LHCN-M2 (cell line): ENCODE data around the gene OR6C3. TPM values are rescaled to one million over a fixed set of nuclear protein-coding genes. Genes with fewer than 3 reads are reported as not detected.
"Not testable (repeated sequence)": the region's sequence is repeated elsewhere in the genome, so short reads cannot be mapped to it uniquely, and the experiment has no call there.

Source experiments
- DNase-seq: peaks from one replicate; pipeline ENCODE4 v3.0.0-alpha.2; 2012; ENCODE audit warnings: low read depth
- polyA plus RNA-seq: library from polyadenylated mRNA; unstranded; fragments of >200 nt; gene quantifications from one replicate; pipeline ENCODE4 v1.2.1, GENCODE V29; 2012; ENCODE audit warnings: missing spikeins
- total RNA-seq: library from RNA; depleted of rRNA; stranded (reverse); fragments of >200 nt; gene quantifications from 2 replicates; pipeline ENCODE4 v1.2.3, GENCODE V29; 2014; rRNA removed

OR6C3 gene
- not detected in 2 replicates for total RNA-seq
- not detected for polyA plus RNA-seq

DNA sequence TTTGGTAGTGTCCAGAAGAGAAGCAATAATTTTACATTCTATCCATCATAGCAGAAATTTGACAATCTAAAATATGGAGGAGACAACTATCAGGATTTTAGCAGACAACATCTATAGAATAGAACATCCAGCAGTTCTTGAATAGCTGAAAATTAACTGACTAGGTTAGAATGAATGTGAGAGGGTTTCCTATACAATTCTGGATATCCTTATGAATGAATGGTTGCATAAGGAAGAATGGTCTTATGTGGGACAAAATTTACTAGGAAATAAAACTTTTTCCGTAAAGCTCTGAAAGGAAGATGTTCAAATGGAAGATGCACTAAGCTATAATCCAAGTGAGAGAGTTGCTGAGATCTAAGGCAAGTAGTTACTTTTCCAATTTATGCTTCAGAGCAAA lies at the start of gene OR6C3:
Gene OR6C3 (plus strand): TSS at position 301 of the 400 bp plus-strand sequence. CDS start 955 bp downstream, outside the sequence.
- no peak for DNase-seq

- no peak for DNase-seq
Observed at GRCh38 chr12:55280991-55281390, 49.6 kb upstream of the OR6C3 start.

DNA sequence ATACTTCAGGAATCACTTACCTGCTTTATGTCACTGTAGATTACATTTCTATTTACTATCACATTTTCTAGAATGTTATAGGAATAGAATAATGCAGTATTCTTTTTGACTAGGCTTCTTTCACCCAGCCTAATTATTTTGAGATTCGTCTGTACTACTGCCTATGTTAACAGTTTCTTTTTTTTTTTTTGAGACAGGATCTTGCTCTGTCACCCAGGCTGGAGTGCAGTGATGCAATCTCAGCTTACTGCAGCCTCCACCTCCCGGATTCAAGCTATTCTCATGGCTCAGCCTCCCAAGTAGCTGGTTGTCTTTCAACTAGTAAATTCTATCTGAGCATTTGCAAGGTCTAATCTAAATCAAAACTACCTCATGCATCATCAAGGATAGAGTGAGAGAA lies 40.5 kb upstream of the OR6C3 start:
- DNase-seq: no peak

DNA sequence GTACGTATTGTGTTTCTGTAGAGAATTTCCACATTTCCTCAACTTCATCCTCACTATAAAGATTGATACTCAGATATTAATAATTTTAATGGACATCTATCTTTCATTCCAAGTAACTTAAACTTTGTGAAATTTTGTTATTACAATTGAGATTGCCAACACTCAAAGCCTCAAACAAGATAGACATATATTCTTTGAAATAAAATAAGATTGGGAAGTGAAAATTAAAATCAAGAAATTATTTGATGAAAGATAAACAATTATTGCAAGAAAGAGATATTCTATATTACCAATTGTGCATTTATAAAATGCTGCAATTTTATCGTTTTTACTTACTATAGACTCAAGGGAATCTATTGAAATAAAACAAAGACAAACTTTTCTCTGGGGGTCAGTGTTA lies 34.1 kb upstream of the OR6C3 start, which contains the start of gene OR6C6:
Gene OR6C6 (minus strand): TSS at position 101 of the 400 bp plus-strand sequence. CDS start 1,337 bp downstream, outside the sequence.
- DNase-seq: no peak

- no peak for DNase-seq
Observed at GRCh38 chr12:55314043-55314442, 16.5 kb upstream of the OR6C3 start, which contains the start of gene OR6C1. OR6C1 (plus strand) TSS chr12:55314343; CDS start chr12:55320600, 6,257 bp downstream.

DNA sequence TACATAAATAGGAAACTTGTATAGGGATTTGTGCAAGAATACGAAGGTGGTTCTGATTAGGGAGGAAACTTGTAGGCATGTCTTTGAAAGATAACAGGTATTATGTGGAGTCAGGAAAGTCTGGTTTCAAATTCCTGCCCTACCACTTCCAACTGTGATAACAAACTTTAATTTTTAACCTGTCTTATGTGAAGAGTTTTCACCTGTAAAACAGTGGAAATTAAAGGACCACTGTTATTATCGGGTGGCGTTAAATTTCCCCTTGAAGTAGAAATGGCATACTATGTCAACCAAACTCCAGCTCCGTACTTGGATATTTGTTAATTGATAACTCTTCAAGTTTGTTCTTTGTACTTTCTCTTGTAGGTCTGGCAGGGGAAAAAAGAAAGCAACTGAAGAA lies 10.3 kb upstream of the OR6C3 start:
- no peak for DNase-seq

DNA sequence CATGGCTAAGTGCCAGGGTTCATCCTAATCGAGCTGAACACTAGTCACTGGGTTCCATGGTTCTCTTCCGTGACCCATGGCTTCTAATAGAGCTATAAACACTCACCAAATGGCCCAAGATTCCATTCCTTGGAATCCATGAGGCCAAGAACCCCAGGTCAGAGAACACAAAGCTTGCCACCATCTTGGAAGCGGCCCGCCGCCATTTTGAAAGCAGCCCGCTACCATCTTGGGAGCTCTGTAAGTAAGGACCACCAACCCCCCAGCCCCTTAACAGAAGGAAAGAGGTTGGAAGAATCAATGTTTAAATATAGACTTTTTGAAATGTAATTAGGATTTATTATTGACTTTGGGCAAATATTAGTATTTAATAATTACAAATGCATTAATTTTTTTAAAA lies 4.7 kb upstream of the OR6C3 start:
- DNase-seq: not testable (repeated sequence)

DNA sequence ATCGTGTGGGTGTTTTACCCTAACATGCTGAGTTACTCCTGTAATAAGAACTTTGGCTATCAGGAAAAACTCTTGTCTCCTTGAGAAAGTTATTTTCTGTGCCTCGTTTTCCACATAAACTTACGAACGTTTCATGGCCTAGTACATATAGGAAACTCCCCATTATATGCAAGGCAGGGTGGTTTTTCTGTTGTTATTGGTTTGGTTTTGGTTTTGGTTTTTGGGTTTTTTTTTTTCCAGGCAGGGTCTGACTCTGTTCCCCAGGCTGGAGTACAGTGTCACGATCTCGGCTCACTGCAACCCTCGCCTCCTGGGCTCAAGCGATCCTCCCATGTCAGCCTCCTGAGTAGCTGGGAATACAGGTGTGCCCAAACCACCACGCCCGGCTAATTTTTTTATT lies 5.5 kb downstream of the OR6C3 start:
- DNase-seq: no peak

GRCh38 chr12:55355338-55355737 lies 24.8 kb downstream of the OR6C3 start:
- not testable (repeated sequence) for DNase-seq

GRCh38 chr12:55362675-55363074 lies 32.1 kb downstream of the OR6C3 start, which contains the start of gene OR6C75:
OR6C75 (plus strand) TSS chr12:55362975; CDS start chr12:55365111, 2,136 bp downstream.
- DNase-seq: no peak

GRCh38 chr12:55365086-55365485 lies 34.5 kb downstream of the OR6C3 start:
- DNase-seq: no peak

GRCh38 chr12:55372521-55372920 lies 42.0 kb downstream of the OR6C3 start:
- no peak for DNase-seq

Other genes with a start within 250 kb of the OR6C3 start
- not detected in 2 replicates for gene OR9K2, start 204.3 kb upstream of the OR6C3 start, total RNA-seq
- gene OR10A7, start 109.7 kb upstream of the OR6C3 start, total RNA-seq: not detected in 2 replicates
- not detected in 2 replicates for gene OR6C74, start 86.1 kb upstream of the OR6C3 start, total RNA-seq
- not detected in 2 replicates for gene OR6C6, start 34.2 kb upstream of the OR6C3 start, total RNA-seq
- not detected in 2 replicates for gene OR6C1, start 16.4 kb upstream of the OR6C3 start, total RNA-seq
- gene OR6C75, start 32.2 kb downstream of the OR6C3 start, total RNA-seq: not detected in 2 replicates
- not detected in 2 replicates for gene OR6C65, start 69.8 kb downstream of the OR6C3 start, total RNA-seq
- gene OR6C76, start 95.5 kb downstream of the OR6C3 start, total RNA-seq: not detected in 2 replicates
- gene OR6C2, start 113.3 kb downstream of the OR6C3 start, total RNA-seq: not detected in 2 replicates
- gene OR6C70, start 139.4 kb downstream of the OR6C3 start, total RNA-seq: not detected in 2 replicates
- gene OR6C68, start 161.6 kb downstream of the OR6C3 start, total RNA-seq: not detected in 2 replicates
- gene OR6C4, start 218.9 kb downstream of the OR6C3 start, total RNA-seq: not detected in 2 replicates
- not detected in 2 replicates for gene OR2AP1, start 241.7 kb downstream of the OR6C3 start, total RNA-seq